ENCODE data around the gene P2RX7.

DNA sequence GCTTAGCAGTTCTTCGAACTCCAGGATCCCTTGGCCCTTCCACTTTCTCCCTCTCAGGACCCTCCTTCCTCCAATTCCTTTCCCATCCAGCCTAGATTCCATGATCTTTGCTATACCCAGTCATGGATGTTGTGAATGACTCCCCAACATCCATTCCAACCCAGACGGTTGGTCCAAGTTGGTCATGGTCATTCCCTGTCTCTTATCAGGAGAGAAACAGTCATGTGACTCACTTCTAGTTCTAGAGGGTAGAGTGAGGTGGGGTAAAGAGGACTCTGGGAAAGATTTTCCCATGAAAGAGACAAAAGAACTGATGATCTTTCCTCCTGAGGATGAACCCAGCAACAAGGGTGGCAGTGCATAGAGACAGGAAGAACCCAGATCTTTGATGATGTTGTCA, 9.2 kb upstream of the P2RX7 start:
- no peak for TF ChIP-seq TAF1 (IDR thresholded peaks at IDR 0.05; ENCODE audit: borderline replicate concordance, insufficient read depth, low read length)
- TF ChIP-seq, protein P1, sequence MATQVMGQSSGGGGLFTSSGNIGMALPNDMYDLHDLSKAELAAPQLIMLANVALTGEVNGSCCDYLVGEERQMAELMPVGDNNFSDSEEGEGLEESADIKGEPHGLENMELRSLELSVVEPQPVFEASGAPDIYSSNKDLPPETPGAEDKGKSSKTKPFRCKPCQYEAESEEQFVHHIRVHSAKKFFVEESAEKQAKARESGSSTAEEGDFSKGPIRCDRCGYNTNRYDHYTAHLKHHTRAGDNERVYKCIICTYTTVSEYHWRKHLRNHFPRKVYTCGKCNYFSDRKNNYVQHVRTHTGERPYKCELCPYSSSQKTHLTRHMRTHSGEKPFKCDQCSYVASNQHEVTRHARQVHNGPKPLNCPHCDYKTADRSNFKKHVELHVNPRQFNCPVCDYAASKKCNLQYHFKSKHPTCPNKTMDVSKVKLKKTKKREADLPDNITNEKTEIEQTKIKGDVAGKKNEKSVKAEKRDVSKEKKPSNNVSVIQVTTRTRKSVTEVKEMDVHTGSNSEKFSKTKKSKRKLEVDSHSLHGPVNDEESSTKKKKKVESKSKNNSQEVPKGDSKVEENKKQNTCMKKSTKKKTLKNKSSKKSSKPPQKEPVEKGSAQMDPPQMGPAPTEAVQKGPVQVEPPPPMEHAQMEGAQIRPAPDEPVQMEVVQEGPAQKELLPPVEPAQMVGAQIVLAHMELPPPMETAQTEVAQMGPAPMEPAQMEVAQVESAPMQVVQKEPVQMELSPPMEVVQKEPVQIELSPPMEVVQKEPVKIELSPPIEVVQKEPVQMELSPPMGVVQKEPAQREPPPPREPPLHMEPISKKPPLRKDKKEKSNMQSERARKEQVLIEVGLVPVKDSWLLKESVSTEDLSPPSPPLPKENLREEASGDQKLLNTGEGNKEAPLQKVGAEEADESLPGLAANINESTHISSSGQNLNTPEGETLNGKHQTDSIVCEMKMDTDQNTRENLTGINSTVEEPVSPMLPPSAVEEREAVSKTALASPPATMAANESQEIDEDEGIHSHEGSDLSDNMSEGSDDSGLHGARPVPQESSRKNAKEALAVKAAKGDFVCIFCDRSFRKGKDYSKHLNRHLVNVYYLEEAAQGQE (IDR thresholded peaks at IDR 0.05; ENCODE audit: insufficient read depth in 1 of 2, low read depth in 2 of 2, low read length in 2 of 2) = no peak
